GM19023 (cell line): ENCODE results near the gene DYDC2.
"Not testable (repeated sequence)": the region's sequence is repeated elsewhere in the genome, so short reads cannot be mapped to it uniquely, and the experiment has no call there.

Experiments used
- ATAC-seq: cut with Tn5 transposase; IDR thresholded peaks from one replicate; pipeline ENCODE4 v1.9.1; 2021; ENCODE audit warnings: mild to moderate bottlenecking, moderate library complexity; ENCODE audit not compliant: unreplicated experiment

DYDC2 gene

GRCh38 chr10:80356563-80356988 lies at the start of gene DYDC2, which contains the start of gene DYDC1:
TSS of gene DYDC2 (plus strand) at chr10:80356781. CDS start at chr10:80362444, 5,663 bp downstream.
TSS of gene DYDC1 (minus strand) at chr10:80356755. CDS start at chr10:80352601, 4,154 bp downstream.
- ATAC-seq = no peak

- no peak for ATAC-seq
These were observed 43.1 kb upstream of the DYDC2 start for GRCh38 chr10:80313523-80313922.

- no peak for ATAC-seq
These were observed 41.2 kb upstream of the DYDC2 start for GRCh38 chr10:80315391-80315790.

GRCh38 chr10:80318742-80319141 lies 37.8 kb upstream of the DYDC2 start:
- no peak for ATAC-seq

- no peak for ATAC-seq
These were observed 37.3 kb upstream of the DYDC2 start for GRCh38 chr10:80319318-80319717.

GRCh38 chr10:80319725-80320290 lies 36.8 kb upstream of the DYDC2 start:
- no peak for ATAC-seq

GRCh38 chr10:80320377-80320776 lies 36.2 kb upstream of the DYDC2 start:
- no peak for ATAC-seq

- no peak for ATAC-seq
These were observed 35.4 kb upstream of the DYDC2 start for GRCh38 chr10:80321183-80321582.

- no peak for ATAC-seq
These were observed 34.4 kb upstream of the DYDC2 start for GRCh38 chr10:80322158-80322557.

- ATAC-seq = no peak
These were observed 33.9 kb upstream of the DYDC2 start for GRCh38 chr10:80322711-80323110.

GRCh38 chr10:80323311-80323710 lies 33.3 kb upstream of the DYDC2 start:
- no peak for ATAC-seq

- no peak for ATAC-seq
These were observed 32.5 kb upstream of the DYDC2 start for GRCh38 chr10:80324086-80324485.

- no peak for ATAC-seq
These were observed 31.7 kb upstream of the DYDC2 start for GRCh38 chr10:80324891-80325364.

- no peak for ATAC-seq
These were observed 22.6 kb upstream of the DYDC2 start for GRCh38 chr10:80333983-80334382.

- no peak for ATAC-seq
These were observed 12.3 kb upstream of the DYDC2 start for GRCh38 chr10:80344276-80344675.

- no peak for ATAC-seq
These were observed 11.7 kb upstream of the DYDC2 start for GRCh38 chr10:80344912-80345311.

- no peak for ATAC-seq
These were observed 6.3 kb upstream of the DYDC2 start for GRCh38 chr10:80350251-80350650.

GRCh38 chr10:80351220-80351619 lies 5.4 kb upstream of the DYDC2 start:
- no peak for ATAC-seq

GRCh38 chr10:80356989-80357850 lies 639 bp downstream of the DYDC2 start:
- no peak for ATAC-seq

- no peak for ATAC-seq
These were observed 1.2 kb downstream of the DYDC2 start for GRCh38 chr10:80357851-80358125.

- ATAC-seq = not testable (repeated sequence)
These were observed 2.3 kb downstream of the DYDC2 start for GRCh38 chr10:80358925-80359324.

- ATAC-seq = no peak
These were observed 3.1 kb downstream of the DYDC2 start for GRCh38 chr10:80359644-80360043.
